Measurements from ENCODE around the gene NCAPD3.
A peak's percentile ranks its signal among the peaks of the same experiment; 100 is the strongest.

Gene NCAPD3

DNA sequence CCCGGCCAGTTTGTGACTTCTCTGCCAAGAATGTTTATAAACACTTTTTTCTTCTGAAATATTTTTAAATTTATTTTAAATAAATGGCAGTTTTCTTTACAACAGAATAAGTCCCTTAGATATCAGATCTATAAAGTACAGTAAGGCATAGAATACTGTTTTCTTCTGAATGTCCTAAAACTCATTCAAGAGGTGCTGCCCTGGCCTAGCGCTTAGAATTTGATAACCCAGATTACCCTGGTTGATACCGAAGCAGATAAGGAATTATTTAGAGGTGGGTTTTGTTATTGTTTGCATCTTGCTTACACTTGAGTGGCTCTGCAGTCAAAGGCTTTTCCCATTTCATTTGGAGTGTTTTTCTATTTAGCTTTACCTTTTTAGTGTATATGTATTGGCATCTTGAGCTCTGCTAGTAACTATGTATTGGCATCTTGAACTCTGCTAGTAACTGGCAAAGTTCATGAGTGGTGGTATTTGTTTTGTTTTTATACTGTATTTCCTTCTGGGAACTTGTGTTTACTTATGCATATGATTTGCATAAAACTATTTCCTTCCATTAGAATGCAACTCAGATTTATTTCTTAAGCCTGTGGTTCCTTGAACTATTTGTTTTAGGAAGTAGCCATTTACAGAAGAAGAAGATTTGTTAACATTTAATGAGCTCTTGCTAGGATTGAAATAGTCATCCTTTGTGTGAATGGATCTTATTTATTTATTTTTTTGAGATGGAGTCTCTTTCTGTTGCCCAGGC is 30.8 kb upstream of the NCAPD3 start:
- no peak for DNase-seq

DNA sequence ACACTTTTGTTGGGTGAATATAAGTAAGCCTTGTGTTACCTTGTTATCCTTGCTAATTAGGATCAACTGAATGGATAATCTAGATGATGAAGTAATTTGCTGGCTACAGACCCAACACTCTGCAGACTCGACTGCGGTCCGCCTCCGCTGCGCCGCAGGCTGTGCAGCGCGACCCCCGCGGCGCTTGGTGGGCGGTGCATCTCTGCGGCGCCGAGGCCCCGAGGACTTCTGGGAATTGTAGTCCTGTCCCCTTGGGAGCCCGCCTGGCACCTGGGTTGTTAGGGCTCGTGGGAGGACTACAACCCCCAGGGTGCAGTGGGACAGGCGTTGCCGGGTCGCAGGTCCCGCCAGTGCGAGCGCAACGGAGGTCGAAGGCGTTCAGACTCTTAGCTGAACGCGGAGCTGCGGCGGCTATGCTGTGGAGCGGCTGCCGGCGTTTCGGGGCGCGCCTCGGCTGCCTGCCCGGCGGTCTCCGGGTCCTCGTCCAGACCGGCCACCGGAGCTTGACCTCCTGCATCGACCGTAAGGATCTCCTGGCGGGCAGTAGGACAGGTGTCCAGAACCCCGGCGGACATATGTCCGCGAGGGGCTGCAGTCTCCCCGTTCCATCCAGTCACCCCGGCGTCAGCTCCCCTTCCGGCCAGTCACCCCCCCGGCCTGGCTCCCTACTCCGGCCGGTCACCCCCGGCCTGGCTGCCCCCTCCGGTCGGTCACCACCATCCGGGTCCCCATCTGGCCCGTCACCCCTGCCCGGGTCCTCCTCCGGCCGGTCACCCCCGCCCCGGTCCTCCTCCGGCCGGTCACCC is 29.6 kb upstream of the NCAPD3 start, which contains the start of the genes ACAD8 and THYN1:
TSS of gene ACAD8 (plus strand) at position 381 of the 806 bp plus-strand sequence. CDS start at position 414, 33 bp downstream.
TSS of gene THYN1 (minus strand) at position 165 of the 806 bp plus-strand sequence. CDS start 470 bp downstream, outside the sequence.
- DNase-seq: peak; percentile 76 to 99 (median 96)

- peak in 9 of 58 donors; percentile 28 to 67 (median 49) for DNase-seq
Observed at GRCh38 chr11:134252346-134253187, 28.8 kb upstream of the NCAPD3 start.

DNA sequence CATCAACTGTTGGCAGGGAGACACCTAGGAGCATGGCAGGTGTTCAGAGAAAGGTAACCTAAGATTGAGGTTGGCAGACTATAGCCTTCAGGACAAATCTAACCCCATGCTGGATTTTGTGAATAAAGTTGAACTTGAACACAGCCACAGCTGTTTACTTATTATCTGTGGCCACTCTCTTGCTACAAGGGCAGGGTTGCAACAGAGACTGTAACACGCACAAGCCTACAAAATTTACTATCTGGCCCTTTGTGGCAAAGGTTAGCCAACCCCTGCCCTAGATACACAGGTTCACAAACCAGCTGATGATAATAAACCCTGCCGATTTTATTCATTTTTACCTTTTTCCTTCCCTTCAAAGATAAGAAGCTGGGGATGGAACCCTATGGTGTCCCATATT is 26.9 kb upstream of the NCAPD3 start:
- no peak for DNase-seq

DNA sequence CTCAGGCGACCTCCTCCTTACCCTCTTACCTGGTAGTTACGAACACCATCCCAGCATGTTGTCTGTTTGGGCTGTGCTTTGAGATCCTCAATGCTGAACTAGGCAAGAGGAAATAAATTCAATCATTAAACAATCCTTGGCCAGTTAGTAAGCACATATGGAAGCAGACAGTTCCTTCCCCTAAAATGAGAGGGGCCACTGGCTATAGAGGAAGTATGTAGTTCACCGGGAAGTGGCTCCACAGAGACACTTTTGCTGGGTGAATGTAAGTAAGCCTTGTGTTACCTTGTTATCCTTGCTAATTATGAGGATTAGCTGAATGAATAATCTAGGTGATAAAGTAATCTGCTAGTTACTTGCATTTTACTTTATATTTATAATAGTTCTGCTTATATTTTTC is 26.5 kb upstream of the NCAPD3 start:
- DNase-seq: no peak

DNA sequence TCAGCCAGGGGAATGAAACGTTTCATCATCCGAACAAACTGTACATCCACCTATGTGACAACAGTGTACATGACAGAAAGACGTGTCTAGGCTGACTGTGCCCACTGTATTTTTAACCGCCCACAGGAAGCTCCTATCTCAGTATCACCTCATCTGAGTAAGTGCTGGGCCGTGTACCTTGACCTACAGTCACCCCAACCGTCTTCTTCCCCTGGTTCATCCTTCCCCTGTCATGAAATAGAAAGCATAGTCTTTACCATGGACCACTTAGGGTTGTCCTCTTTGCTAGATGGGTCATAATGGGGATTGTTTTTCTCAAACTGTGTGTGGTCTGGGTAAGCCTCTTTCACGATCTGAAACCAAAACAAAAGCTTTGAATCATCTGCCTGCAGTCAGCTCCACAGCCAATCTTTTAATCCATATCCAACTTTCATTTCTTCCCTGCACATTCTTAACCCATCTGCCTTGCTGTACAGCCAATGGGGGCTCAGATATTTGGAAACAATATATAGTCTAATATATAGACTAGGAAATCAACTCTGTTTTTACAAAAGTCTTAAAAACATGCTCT is 25.2 kb upstream of the NCAPD3 start:
- DNase-seq: no peak

DNA sequence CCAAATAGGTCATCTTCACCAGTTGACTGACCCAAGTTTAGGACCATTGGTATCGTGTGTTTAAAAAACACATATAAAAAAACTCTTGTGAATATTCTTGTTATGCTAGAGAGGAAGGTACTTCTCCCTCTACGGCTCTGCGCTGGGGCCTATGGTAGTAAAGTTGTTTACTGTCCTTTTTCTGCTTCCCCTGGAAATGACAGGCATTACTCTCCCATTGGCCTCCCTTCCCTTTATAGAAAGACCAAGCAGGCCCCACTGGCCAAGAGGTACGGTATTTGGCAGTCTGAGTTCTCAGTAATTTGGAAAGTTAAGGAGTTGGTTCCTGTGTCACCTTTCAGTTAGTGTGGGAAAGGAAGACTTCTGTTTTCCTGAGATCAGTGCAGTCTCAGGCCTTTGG is 22.9 kb upstream of the NCAPD3 start:
- DNase-seq: no peak

- no peak for DNase-seq
Observed at GRCh38 chr11:134246100-134246499, 22.3 kb upstream of the NCAPD3 start.

DNA sequence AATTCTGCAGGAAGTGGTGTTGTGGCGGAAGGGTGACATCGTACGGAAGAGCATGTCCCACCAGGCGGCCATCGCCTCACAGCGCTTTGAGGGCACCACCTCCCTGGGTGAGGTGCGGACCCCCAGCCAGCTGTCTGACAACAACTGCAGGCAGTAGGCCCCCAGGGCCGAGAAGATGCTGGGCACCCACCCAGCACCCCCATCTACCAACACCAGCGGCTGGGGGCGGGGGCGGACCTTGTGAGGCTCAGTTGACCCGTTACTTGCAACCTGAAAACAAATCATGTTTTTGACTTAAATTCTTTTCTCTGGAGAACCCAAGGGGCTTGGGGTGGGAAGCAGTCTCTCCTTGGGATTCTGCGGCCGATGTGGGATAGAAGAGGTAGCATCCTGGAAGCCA is 21.7 kb upstream of the NCAPD3 start:
- no peak for DNase-seq

DNA sequence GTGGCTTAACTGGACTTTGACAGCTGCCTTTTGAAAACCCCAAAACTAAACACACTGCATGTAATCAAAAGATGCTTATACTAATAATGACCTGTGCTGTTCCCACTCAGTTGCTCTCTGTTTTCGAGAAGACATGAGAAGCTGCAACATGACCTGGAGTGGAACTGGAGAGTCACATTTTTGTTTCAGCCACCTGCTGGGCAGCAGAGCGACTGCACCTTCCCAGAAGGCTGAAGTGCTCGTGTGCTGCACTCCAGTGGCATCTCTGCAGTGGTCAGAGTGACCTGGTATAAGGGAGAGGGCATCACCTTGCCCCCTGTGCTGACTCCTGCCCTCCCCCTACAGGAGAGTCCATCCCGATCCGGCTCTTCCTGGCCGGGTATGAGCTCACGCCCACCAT is 20.8 kb upstream of the NCAPD3 start:
- no peak for DNase-seq

GRCh38 chr11:134243913-134244312 is 20.1 kb upstream of the NCAPD3 start:
- DNase-seq: no peak

GRCh38 chr11:134242376-134242775 is 18.6 kb upstream of the NCAPD3 start:
- DNase-seq: no peak

- no peak for DNase-seq
Observed at GRCh38 chr11:134240592-134240991, 16.8 kb upstream of the NCAPD3 start.

- no peak for DNase-seq
Observed at GRCh38 chr11:134238956-134239355, 15.2 kb upstream of the NCAPD3 start.

DNA sequence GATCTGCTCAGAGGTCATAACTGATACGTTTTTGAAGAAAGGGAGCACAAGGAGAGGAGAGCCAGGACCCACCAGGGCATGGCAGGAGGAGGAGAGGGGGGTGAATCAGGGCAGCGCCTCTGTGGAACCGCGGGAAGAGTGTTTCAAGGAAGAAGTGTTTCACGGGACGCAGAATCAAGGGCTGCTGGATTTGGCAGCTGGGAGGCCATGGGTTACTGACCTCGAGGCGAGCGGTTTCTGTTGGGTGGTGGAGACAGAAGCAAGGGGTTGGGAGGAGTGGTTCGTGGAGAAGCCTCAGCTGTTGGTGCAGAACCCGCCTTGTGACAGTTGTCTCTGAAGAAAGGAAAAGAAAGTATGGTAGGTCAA is 13.8 kb upstream of the NCAPD3 start:
- no peak for DNase-seq

- DNase-seq: no peak
Observed at GRCh38 chr11:134236834-134237556, 13.2 kb upstream of the NCAPD3 start.

- DNase-seq: no peak
Observed at GRCh38 chr11:134235399-134235798, 11.6 kb upstream of the NCAPD3 start.

DNA sequence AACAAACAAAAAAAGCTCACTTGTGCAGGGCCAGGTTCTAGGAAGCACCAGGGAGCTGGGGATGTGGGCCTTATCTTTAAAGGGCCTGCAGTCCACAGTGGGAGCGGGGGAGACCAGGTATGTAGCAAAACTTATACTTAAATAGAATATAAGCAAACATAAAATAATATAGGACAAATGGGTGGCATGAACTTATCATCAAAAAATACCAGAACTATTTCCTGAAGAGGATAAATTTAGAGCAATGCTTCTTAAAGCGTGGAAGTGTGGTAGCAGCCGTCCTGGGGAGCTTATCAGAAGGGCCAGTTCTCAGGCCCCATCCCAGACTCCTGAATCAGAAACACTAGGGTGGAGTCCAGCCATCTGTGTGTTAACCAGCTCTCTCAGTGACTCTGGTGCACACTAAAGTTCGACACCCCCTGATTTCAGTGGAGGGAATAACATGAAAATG is 10.0 kb upstream of the NCAPD3 start:
- no peak for DNase-seq

- DNase-seq: no peak
Observed at GRCh38 chr11:134231958-134232659, 8.3 kb upstream of the NCAPD3 start.

DNA sequence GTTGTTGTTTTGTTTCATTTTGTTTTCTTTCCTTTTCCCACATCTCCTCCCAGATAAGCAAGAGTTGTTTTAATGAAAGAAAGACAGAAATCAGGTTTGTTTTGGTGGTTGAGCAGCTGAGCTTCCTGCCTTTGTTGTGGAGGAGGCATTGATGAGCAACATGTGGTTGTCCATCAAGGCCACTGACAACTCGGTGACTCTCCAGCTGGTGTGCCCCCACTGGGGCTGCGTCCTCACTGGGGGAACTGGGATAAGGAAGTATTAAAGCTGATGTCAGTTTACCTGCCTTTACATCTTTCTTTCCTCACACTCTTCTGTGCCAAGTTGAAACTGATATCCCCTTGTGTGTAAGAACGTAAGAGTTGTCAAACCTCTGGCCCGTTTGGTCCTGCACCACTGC is 6.6 kb upstream of the NCAPD3 start:
- no peak for DNase-seq
